ENCODE measurements around the gene CDKN2AIP.

Gene CDKN2AIP

GRCh38 chr4:183405303-183405702, 39.1 kb upstream of the CDKN2AIP start:
- no peaks in the 10 kb centered on the region for H3K9me2 ChIP-seq (replicated peaks; ENCODE audit: low read depth, low read length)
- TF ChIP-seq EZH2phosphoT487 (IDR thresholded peaks at IDR 0.05; ENCODE audit: borderline replicate concordance): no peak
- TF ChIP-seq, protein P1, sequence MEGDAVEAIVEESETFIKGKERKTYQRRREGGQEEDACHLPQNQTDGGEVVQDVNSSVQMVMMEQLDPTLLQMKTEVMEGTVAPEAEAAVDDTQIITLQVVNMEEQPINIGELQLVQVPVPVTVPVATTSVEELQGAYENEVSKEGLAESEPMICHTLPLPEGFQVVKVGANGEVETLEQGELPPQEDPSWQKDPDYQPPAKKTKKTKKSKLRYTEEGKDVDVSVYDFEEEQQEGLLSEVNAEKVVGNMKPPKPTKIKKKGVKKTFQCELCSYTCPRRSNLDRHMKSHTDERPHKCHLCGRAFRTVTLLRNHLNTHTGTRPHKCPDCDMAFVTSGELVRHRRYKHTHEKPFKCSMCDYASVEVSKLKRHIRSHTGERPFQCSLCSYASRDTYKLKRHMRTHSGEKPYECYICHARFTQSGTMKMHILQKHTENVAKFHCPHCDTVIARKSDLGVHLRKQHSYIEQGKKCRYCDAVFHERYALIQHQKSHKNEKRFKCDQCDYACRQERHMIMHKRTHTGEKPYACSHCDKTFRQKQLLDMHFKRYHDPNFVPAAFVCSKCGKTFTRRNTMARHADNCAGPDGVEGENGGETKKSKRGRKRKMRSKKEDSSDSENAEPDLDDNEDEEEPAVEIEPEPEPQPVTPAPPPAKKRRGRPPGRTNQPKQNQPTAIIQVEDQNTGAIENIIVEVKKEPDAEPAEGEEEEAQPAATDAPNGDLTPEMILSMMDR (conservative IDR thresholded peaks at IDR 0.05; ENCODE audit: low read length): no peak

GRCh38 chr4:183407128-183407585, 37.3 kb upstream of the CDKN2AIP start:
- H3K9ac ChIP-seq (ENCODE audit: low read depth, low read length, poor library complexity, severe bottlenecking): peak overlapping the region; percentile 78
- H2AFZ ChIP-seq (ENCODE audit: low read length): peak overlapping the region; percentile 96
- TF ChIP-seq, protein P1 (conservative IDR thresholded peaks at IDR 0.05; ENCODE audit: low read length): peak; percentile 86
- TF ChIP-seq EZH2phosphoT487 (IDR thresholded peaks at IDR 0.05; ENCODE audit: borderline replicate concordance): no peak
- H3K4me2 ChIP-seq (ENCODE audit: low read depth, low read length, poor library complexity, severe bottlenecking): peak overlapping the region; percentile 71
- no peaks in the 10 kb centered on the region for H3K27me3 ChIP-seq (ENCODE audit: insufficient read depth, low read length, poor library complexity, severe bottlenecking)
- no peaks in the 10 kb centered on the region for H3K9me3 ChIP-seq (ENCODE audit: insufficient read depth, low read depth, low read length)
- H3K4me1 ChIP-seq (ENCODE audit: insufficient read depth, low read length, poor library complexity, severe bottlenecking): peaks cover 34% of the 10 kb centered on the region
- H3K36me3 ChIP-seq (ENCODE audit: insufficient read depth, low read length): no peaks in the 10 kb centered on the region
- peaks cover 2% of the 10 kb centered on the region; the same call in 1 of the 2 replicates for H3F3A ChIP-seq (ENCODE audit: low read depth)
- no peaks in the 10 kb centered on the region for H3K9me2 ChIP-seq (replicated peaks; ENCODE audit: low read depth, low read length)
- no peaks in the 10 kb centered on the region for H4K20me1 ChIP-seq (ENCODE audit: insufficient read depth, low read length, poor library complexity, severe bottlenecking)
- H3K4me3 ChIP-seq (ENCODE audit: low read length, poor library complexity, severe bottlenecking): peak overlapping the region; percentile 77
- H3K79me2 ChIP-seq (ENCODE audit: insufficient read depth, low read length): peaks cover 4% of the 10 kb centered on the region; the same call in 1 of the 2 replicates

More at GRCh38 chr4:183405303-183405702, 39.1 kb upstream of the CDKN2AIP start:
- Histone ChIP-seq H2AFZ (ENCODE audit: low read length) (no peak overlapping the region), H3K36me3 (ENCODE audit: insufficient read depth, low read length) (no peaks in the 10 kb centered on the region), H3K9me3 (ENCODE audit: insufficient read depth, low read depth, low read length) (no peaks in the 10 kb centered on the region), H3F3A (ENCODE audit: low read depth) (peaks cover 2% of the 10 kb centered on the region; the same call in 1 of the 2 replicates), H3K4me2 (ENCODE audit: low read depth, low read length, poor library complexity, severe bottlenecking) (no peak overlapping the region), H3K79me2 (ENCODE audit: insufficient read depth, low read length) (peaks cover 4% of the 10 kb centered on the region; the same call in 1 of the 2 replicates), H3K4me3 (ENCODE audit: low read length, poor library complexity, severe bottlenecking) (no peak overlapping the region), H4K20me1 (ENCODE audit: insufficient read depth, low read length, poor library complexity, severe bottlenecking) (no peaks in the 10 kb centered on the region), H3K27me3 (ENCODE audit: insufficient read depth, low read length, poor library complexity, severe bottlenecking) (no peaks in the 10 kb centered on the region), H3K9ac (ENCODE audit: low read depth, low read length, poor library complexity, severe bottlenecking) (no peak overlapping the region), H3K4me1 (ENCODE audit: insufficient read depth, low read length, poor library complexity, severe bottlenecking) (peaks cover 37% of the 10 kb centered on the region)

GRCh38 chr4:183407635-183408464, 36.6 kb upstream of the CDKN2AIP start:
- H3K4me1 ChIP-seq (ENCODE audit: insufficient read depth, low read length, poor library complexity, severe bottlenecking): peaks cover 27% of the 10 kb centered on the region

More at GRCh38 chr4:183407635-183408464, 36.6 kb upstream of the CDKN2AIP start:
- Histone ChIP-seq H3K9me3 (ENCODE audit: insufficient read depth, low read depth, low read length) (no peaks in the 10 kb centered on the region), H3K9me2 (replicated peaks; ENCODE audit: low read depth, low read length) (no peaks in the 10 kb centered on the region), H3K36me3 (ENCODE audit: insufficient read depth, low read length) (no peaks in the 10 kb centered on the region), H3K27me3 (ENCODE audit: insufficient read depth, low read length, poor library complexity, severe bottlenecking) (no peaks in the 10 kb centered on the region), H4K20me1 (ENCODE audit: insufficient read depth, low read length, poor library complexity, severe bottlenecking) (no peaks in the 10 kb centered on the region), H3K4me3 (ENCODE audit: low read length, poor library complexity, severe bottlenecking) (peak overlapping the region; percentile 77), H3K79me2 (ENCODE audit: insufficient read depth, low read length) (peaks cover 4% of the 10 kb centered on the region; the same call in 1 of the 2 replicates), H3K9ac (ENCODE audit: low read depth, low read length, poor library complexity, severe bottlenecking) (peak overlapping the region; percentile 78), H3K4me2 (ENCODE audit: low read depth, low read length, poor library complexity, severe bottlenecking) (peak overlapping the region; percentile 71), H2AFZ (ENCODE audit: low read length) (peak overlapping the region; percentile 96), H3F3A (ENCODE audit: low read depth) (peaks cover 2% of the 10 kb centered on the region; the same call in 1 of the 2 replicates)
- TF ChIP-seq, protein P1 (conservative IDR thresholded peaks at IDR 0.05; ENCODE audit: low read length): no peak
- TF ChIP-seq EZH2phosphoT487 (IDR thresholded peaks at IDR 0.05; ENCODE audit: borderline replicate concordance): no peak

Measured in Loucy (cell line).